ENCODE results near the gene TRIM54. TPM values are rescaled to one million over a fixed set of nuclear protein-coding genes. Genes with fewer than 3 reads are reported as not detected.

Gene TRIM54
- total and polyA plus RNA-seq, 9 of the 15 experiments (the other 6 are each of a cell fraction or from before 2014, with no cell fraction given), result not detected

GRCh38 chr2:27322766-27323595, 40.8 kb downstream of the TRIM54 start, which contains the start of gene MPV17 (continued):
- TF ChIP-seq TAF15 (IDR thresholded peaks at IDR 0.05; ENCODE audit: low read depth, low read length) (no peak), THAP12 (CRISPR knock-in tag; IDR thresholded peaks at IDR 0.05) (peak; percentile 68; the same call in 1 of the 2 replicates), MAZ (CRISPR knock-in tag; conservative IDR thresholded peaks at IDR 0.05 in 1 of 2, IDR thresholded peaks at IDR 0.05 in 1 of 2) (peak in 1 of 2 experiments; percentile 73), HNRNPL (IDR thresholded peaks at IDR 0.05; ENCODE audit: low read depth, low read length) (no peak), ZZZ3 (IDR thresholded peaks at IDR 0.05) (peak; percentile 68; the same call in 1 of the 2 replicates), HDAC8 (tag; IDR thresholded peaks at IDR 0.05) (no peak), JUN (IDR thresholded peaks at IDR 0.05; ENCODE audit: borderline replicate concordance, low read depth, low read length) (peak; percentile 69; the same call in 1 of the 2 replicates), JUN (CRISPR knock-in tag; IDR thresholded peaks at IDR 0.05; ENCODE audit: borderline replicate concordance) (no peak), ARID2 (IDR thresholded peaks at IDR 0.05) (no peak), ETS2 (tag; IDR thresholded peaks at IDR 0.05; ENCODE audit: borderline replicate concordance, poor library complexity, severe bottlenecking) (no peak), SETDB1 (IDR thresholded peaks at IDR 0.05; ENCODE audit: low read length) (no peak), ZBTB1 (CRISPR knock-in tag; IDR thresholded peaks at IDR 0.05; ENCODE audit: borderline replicate concordance, low read depth) (peak; percentile 61; the same call in 1 of the 2 replicates), RBFOX2 (IDR thresholded peaks at IDR 0.05; ENCODE audit: low read depth, low read length) (peak; percentile 92), ZNF766 (CRISPR knock-in tag; conservative IDR thresholded peaks at IDR 0.05) (0 out of 2 replicates have a peak, but pooled peaks have one; percentile 45), NR2C2 (CRISPR knock-in tag; IDR thresholded peaks at IDR 0.05) (no peak), NR2C2 (tag; IDR thresholded peaks at IDR 0.05) (peak; percentile 30; the same call in 1 of the 2 replicates), SOX6 (IDR thresholded peaks at IDR 0.05) (peak; percentile 23; the same call in 1 of the 2 replicates), BCLAF1 (IDR thresholded peaks at IDR 0.05; ENCODE audit: borderline replicate concordance in 1 of 2, control insufficient read depth in 1 of 2, low read depth in 2 of 2, low read length in 1 of 2) (no peak), ZBTB26 (CRISPR knock-in tag; IDR thresholded peaks at IDR 0.05) (0 out of 2 replicates have a peak, but pooled peaks have one; percentile 36), ZNF212 (CRISPR knock-in tag; IDR thresholded peaks at IDR 0.05) (no peak)
